GM12878 (cell line): Measurements from ENCODE around the gene SARDH.

Source experiments
- EGR1 ChIP-seq, 2 experiments: IDR thresholded peaks; 1 replicate in 1 of 2; 2 replicates in 1 of 2; pipeline ENCODE4 v1.6.1; 2011 to 2012; ENCODE audit warnings: low read depth in 2 of 2, low read length in 2 of 2, borderline replicate concordance in 1 of 2, mild to moderate bottlenecking in 1 of 2, moderate library complexity in 1 of 2
- FOS ChIP-seq: IDR thresholded peaks from 3 replicates; pipeline ENCODE4 v1.6.1; 2011; ENCODE audit warnings: borderline replicate concordance; ENCODE audit not compliant: insufficient read length; ENCODE audit errors: extremely low read depth
- SUZ12 ChIP-seq: fragments of 200-600 bp; sonication (generic); IDR thresholded peaks from one replicate; pipeline ENCODE4 v1.6.1; 2018; ENCODE audit warnings: antibody characterized with exemption, mild to moderate bottlenecking; ENCODE audit not compliant: unreplicated experiment
- TF ChIP-seq, protein P1 (sequence below), 3 experiments: IDR thresholded peaks in 2 of 3; conservative IDR thresholded peaks in 1 of 3; 2 replicates each; pipeline ENCODE4 v1.5.1; 2011; ENCODE audit warnings: low read depth in 3 of 3, low read length in 3 of 3, mild to moderate bottlenecking in 3 of 3, control low read depth in 2 of 3, moderate library complexity in 2 of 3, inconsistent platforms in 1 of 3, mixed read lengths in 1 of 3; ENCODE audit not compliant: control insufficient read depth in 2 of 3, insufficient read depth in 1 of 3; ENCODE audit errors: extremely low read depth in 1 of 3

DNA sequence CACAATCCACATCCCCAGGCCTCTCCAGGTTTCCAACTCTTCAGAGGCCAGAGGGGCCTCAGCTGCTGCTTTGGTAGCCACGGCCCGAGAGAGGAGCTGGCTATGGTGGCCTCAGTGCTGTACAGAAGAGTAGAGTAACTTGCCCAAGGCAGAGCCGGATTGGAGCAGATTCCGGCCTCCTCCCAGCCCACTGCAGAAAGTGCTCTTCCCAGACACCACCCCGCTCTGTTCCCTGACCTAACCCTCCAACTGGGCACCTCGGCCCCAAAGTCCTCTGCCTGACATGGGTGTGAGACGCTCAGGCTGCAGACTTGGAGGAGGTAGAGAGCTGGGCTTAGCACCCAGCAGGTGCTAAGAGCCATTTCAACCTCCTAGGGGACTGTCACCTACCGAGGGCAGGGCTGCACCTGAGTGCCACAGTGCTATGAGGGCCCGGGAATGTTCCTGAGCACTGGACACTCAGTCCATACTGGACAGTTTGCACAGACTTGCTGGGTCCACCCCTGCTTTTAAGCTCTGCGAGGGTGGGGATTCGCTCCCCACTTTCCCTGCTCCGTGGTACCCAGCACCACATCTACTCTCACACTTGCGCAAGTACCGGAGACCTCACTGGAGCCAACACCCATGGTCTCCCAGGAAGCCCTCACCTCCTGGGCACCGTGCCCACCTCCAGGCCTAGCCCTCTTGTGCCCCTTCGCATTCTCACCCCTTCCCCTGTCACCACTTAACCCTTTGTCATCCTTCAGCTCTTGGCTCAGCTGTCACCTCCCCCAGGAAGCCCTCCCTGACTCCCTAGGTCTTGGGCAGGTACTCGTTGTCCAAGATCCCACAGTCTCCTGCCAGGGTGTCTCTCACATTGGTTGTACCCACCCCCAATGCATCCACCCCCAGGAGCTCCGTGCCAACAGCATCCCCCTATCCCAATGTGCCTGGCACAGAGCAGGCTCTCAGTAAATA lies 52.2 kb downstream of the SARDH start:
- TF ChIP-seq, protein P1, sequence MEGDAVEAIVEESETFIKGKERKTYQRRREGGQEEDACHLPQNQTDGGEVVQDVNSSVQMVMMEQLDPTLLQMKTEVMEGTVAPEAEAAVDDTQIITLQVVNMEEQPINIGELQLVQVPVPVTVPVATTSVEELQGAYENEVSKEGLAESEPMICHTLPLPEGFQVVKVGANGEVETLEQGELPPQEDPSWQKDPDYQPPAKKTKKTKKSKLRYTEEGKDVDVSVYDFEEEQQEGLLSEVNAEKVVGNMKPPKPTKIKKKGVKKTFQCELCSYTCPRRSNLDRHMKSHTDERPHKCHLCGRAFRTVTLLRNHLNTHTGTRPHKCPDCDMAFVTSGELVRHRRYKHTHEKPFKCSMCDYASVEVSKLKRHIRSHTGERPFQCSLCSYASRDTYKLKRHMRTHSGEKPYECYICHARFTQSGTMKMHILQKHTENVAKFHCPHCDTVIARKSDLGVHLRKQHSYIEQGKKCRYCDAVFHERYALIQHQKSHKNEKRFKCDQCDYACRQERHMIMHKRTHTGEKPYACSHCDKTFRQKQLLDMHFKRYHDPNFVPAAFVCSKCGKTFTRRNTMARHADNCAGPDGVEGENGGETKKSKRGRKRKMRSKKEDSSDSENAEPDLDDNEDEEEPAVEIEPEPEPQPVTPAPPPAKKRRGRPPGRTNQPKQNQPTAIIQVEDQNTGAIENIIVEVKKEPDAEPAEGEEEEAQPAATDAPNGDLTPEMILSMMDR (IDR thresholded peaks at IDR 0.05 in 2 of 3, conservative IDR thresholded peaks at IDR 0.05 in 1 of 3; ENCODE audit: control insufficient read depth in 2 of 3, extremely low read depth in 1 of 3, insufficient read depth in 1 of 3, low read depth in 3 of 3, low read length in 3 of 3): no peak
- no peak for TF ChIP-seq EGR1 (IDR thresholded peaks at IDR 0.05; ENCODE audit: borderline replicate concordance in 1 of 2, low read depth in 2 of 2, low read length in 2 of 2)
- no peak for TF ChIP-seq FOS
- no peak for TF ChIP-seq SUZ12
